Left lung (tissue), 10 donors: ENCODE results near the gene PRR7. TPM values are rescaled to one million over a fixed set of nuclear protein-coding genes. Genes with fewer than 3 reads are reported as not detected.
A peak's percentile ranks its signal among the peaks of the same experiment; 100 is the strongest.

Source experiments
- ATAC-seq: fragments of 200-7000 bp; cut with Tn5 transposase; one replicate; pipeline ENCODE4 v1.9.1; 2020; ENCODE audit warnings: moderate library complexity
- DNase-seq, 4 donors: peaks; one replicate each; pipeline ENCODE4 v3.0.0-alpha.2; 2013 to 2020
- H3K27ac ChIP-seq, 2 donors: fragments of 200-600 bp; sonication (generic) in 1 of 2; one replicate each; pipeline versions ENCODE4 v1.5.0 to v1.8.0; 2020 to 2021
- H3K27me3 ChIP-seq, 2 donors: fragments of 200-600 bp; sonication (generic) in 1 of 2; one replicate each; pipeline versions ENCODE4 v1.5.0 to v1.8.0; 2020 to 2021
- H3K36me3 ChIP-seq, 2 donors: fragments of 200-600 bp; sonication (generic) in 1 of 2; one replicate each; pipeline versions ENCODE4 v1.5.0 to v1.8.0; 2020 to 2021
- H3K4me1 ChIP-seq, 2 donors: fragments of 200-600 bp; one replicate each; pipeline ENCODE4 v1.8.0; 2021
- H3K4me3 ChIP-seq, 2 donors: fragments of 200-600 bp; sonication (generic) in 1 of 2; one replicate each; pipeline versions ENCODE4 v1.5.0 to v1.8.0; 2020 to 2021; ENCODE audit warnings: mild to moderate bottlenecking in 1 of 2
- H3K9me3 ChIP-seq, 2 donors: fragments of 200-600 bp; sonication (generic) in 1 of 2; one replicate each; pipeline versions ENCODE4 v1.5.0 to v1.8.0; 2020 to 2021
- CTCF ChIP-seq, 2 donors: fragments of 200-600 bp; sonication (generic) in 1 of 2; IDR thresholded peaks; one replicate each; pipeline versions ENCODE4 v1.5.0 to v1.8.0; 2021; ENCODE audit warnings: antibody characterized with exemption in 2 of 2
- intact Hi-C, 2 donors: fragments of 100-400 bp; cut with DNase I; formaldehyde crosslinking; loops; one replicate each; pipeline versions ENCODE4 v1.11.2 to v1.14.2; 2022
- polyA plus RNA-seq, 6 donors: library from polyadenylated mRNA; unstranded; fragments of 120-200 nt; gene quantifications; one replicate each; pipeline ENCODE4 v1.2.1, GENCODE V29; 2013; ENCODE audit not compliant: insufficient read length in 6 of 6
- total RNA-seq, 2 donors: library from RNA; stranded (reverse); fragmentation: NEBNext Ultra II Directional; extraction: Animal tissue kit (Norgen Biotek cat#: 25700); gene quantifications; one replicate each; pipeline ENCODE4 v1.2.1, GENCODE V29; 2021
- donor health status: DM: no; HTN: yes; CAD: no.
- donor health status: DM: no; HTN: no; CAD: no.

Gene PRR7
- total and polyA plus RNA-seq, 8 donors = 0.30 to 4.1 (median 1.0) TPM

- ATAC-seq = no peak
- Histone ChIP-seq H3K27ac (no peak overlapping the region), H3K36me3 (peaks cover 0 to 100% of the 10 kb centered on the region in 2 donors), H3K4me1 (peaks cover 0 to 5% of the 10 kb centered on the region in 2 donors), H3K4me3 (no peak overlapping the region), H3K9me3 (no peaks in the 10 kb centered on the region), H3K27me3 (no peaks in the 10 kb centered on the region)
- intact Hi-C loops = no loop called here
- TF ChIP-seq CTCF (IDR thresholded peaks at IDR 0.05) = no peak
- peak in 1 of 4 donors; percentile 57 for DNase-seq
These were observed 8.1 kb upstream of the PRR7 start for GRCh38 chr5:177438468-177438867.

- Histone ChIP-seq H3K9me3 (no peaks in the 10 kb centered on the region), H3K27ac (no peak overlapping the region), H3K4me3 (no peak overlapping the region), H3K27me3 (no peaks in the 10 kb centered on the region), H3K4me1 (peaks cover 0 to 2% of the 10 kb centered on the region in 2 donors), H3K36me3 (peaks cover 0 to 94% of the 10 kb centered on the region in 2 donors)
- intact Hi-C loops = no loop called here
- TF ChIP-seq CTCF (IDR thresholded peaks at IDR 0.05) = no peak
- DNase-seq (no peak), ATAC-seq (no peak)
These were observed 7.0 kb upstream of the PRR7 start for GRCh38 chr5:177439518-177440053.

- no peak overlapping the region for H3K4me3 ChIP-seq
- ATAC-seq = no peak
- peaks cover 0 to 86% of the 10 kb centered on the region in 2 donors for H3K36me3 ChIP-seq
- peak in 1 of 4 donors; percentile 64 for DNase-seq
- intact Hi-C loops = no loop called here
- no peak overlapping the region for H3K27ac ChIP-seq
- no peaks in the 10 kb centered on the region for H3K9me3 ChIP-seq
- no peak for TF ChIP-seq CTCF (IDR thresholded peaks at IDR 0.05)
- no peaks in the 10 kb centered on the region for H3K27me3 ChIP-seq
- H3K4me1 ChIP-seq = peaks cover 0 to 8% of the 10 kb centered on the region in 2 donors
These were observed 6.2 kb upstream of the PRR7 start for GRCh38 chr5:177440211-177440989.

- H3K4me1 ChIP-seq = peaks cover 2 to 16% of the 10 kb centered on the region in 2 donors
These were observed 5.4 kb upstream of the PRR7 start for GRCh38 chr5:177440990-177441780.

More at GRCh38 chr5:177440990-177441780, 5.4 kb upstream of the PRR7 start:
- ATAC-seq = no peak
- TF ChIP-seq CTCF (IDR thresholded peaks at IDR 0.05) = no peak
- Histone ChIP-seq H3K27me3 (peaks cover 0 to 8% of the 10 kb centered on the region in 2 donors), H3K9me3 (no peaks in the 10 kb centered on the region), H3K36me3 (peaks cover 0 to 78% of the 10 kb centered on the region in 2 donors), H3K4me3 (no peak overlapping the region), H3K27ac (peak overlapping the region in 1 of 2 donors; percentile 13)
- intact Hi-C loops = no loop called here
- DNase-seq = peak in 1 of 4 donors; percentile 59
